Stimulated activated CD4-positive, alpha-beta T cell treated with anti-CD3 and anti-CD28 coated beads, Interleukin-4, amount 100 ng/mL, for 4 hours (primary cell): ENCODE results near the gene SMC1A.

Experiments
- DNase-seq, 2 experiments: peaks; one replicate each; pipeline ENCODE4 v3.0.0-alpha.2; 2020

SMC1A gene

GRCh38 chrX:53337101-53337500 is 85.4 kb downstream of the SMC1A start:
- DNase-seq, result no peak

DNA sequence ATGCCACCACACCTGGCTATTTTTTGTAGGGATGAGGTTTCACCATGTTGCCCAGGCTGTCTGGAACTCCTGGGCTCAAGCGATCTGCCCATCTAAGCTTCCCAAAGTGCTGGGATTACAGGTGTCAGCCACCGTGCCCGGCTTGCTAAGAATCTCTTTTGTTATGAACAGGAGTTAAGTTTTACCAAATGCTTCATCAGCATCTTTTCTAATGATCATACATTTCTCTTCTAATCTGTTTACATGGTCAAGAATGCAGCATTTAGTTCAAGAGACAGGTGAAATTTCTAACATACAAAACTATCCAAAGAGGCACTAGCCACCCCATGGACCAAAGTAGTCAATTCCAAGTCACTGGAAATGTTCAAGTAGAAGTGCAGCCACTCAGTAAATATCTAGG is 88.6 kb downstream of the SMC1A start:
- DNase-seq, result no peak

DNA sequence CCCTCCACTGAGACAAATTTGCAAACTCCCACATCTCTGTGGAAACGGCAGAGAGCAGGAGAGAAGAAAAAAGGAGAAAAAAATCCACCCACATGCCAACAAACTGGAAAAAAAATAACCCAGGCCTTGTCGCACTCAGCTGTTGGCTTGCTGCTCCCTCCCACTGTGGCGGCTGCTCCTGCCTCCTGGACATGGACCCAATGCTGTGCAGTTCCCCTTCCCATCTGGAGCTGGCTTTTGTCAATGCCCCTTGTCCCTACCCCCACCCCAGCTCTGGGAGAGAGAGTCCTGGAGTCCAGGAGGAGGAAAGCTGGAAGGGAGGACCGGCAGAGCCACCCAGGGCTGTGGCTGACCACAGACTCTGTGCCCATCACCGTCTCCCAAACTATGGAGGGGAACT is 90.2 kb downstream of the SMC1A start:
- no peak for DNase-seq

GRCh38 chrX:53330331-53330730 is 92.1 kb downstream of the SMC1A start:
- DNase-seq, result no peak

DNA sequence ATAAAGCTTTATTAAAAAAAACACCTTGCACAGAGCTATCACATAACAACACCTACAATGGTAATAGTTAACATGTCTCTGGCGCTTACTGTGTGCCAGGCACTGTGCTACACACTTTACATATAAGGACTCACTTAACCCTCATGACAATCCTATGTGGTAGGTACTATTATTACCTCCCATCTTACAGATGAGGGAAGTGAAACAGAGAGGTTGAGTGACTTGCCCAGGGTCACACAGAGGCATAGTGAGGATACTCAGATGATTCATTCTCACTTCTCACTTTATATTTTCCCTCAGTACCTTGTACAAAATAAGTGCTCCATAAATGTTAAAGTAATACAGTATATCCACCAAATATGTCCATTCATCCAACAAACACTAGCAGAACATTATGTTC is 97.7 kb downstream of the SMC1A start:
- no peak for DNase-seq
